ENCODE data around the gene AMBP.

Gene AMBP

DNA sequence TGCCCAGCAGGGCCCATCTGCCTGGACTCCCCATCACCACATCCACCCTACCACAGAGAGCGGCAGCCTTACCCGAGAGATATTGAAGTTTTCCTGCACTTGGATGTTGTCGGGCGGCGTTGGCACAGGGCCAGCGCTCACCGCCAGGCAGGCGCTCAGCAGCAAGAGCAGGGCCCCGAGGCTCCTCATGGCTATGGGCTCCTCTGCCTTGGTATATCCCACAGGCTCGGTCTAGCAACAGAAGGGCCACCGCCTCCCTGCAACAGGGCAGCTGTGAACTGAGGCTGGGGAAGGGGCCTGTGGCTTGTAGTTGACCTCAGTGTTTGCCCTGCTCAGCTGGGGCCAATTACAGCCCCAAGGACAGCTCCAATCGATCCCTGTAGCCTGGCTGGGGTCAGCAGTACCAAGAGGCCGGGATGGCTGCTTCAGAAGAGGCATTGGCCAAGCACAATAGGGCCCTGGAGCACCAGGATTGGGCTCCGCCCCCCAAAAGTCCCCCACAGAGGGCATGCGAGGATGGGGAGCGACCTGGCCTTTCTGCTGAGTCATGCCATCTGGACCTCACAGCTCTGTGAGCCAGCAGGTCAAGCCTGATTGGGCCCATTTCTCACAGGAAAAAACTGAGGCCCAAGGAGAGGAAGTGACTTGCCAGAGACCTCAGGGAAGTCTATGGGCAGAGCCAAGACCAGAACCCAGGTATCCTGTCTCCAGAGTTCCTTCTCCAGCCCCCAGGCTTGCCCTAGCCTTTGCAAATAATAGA, at the start of gene AMBP:
TSS of gene AMBP (minus strand) at position 280 of the 760 bp plus-strand sequence. CDS start at position 189, 91 bp downstream.
- no peak for DNase-seq (ENCODE audit: low read depth)

DNA sequence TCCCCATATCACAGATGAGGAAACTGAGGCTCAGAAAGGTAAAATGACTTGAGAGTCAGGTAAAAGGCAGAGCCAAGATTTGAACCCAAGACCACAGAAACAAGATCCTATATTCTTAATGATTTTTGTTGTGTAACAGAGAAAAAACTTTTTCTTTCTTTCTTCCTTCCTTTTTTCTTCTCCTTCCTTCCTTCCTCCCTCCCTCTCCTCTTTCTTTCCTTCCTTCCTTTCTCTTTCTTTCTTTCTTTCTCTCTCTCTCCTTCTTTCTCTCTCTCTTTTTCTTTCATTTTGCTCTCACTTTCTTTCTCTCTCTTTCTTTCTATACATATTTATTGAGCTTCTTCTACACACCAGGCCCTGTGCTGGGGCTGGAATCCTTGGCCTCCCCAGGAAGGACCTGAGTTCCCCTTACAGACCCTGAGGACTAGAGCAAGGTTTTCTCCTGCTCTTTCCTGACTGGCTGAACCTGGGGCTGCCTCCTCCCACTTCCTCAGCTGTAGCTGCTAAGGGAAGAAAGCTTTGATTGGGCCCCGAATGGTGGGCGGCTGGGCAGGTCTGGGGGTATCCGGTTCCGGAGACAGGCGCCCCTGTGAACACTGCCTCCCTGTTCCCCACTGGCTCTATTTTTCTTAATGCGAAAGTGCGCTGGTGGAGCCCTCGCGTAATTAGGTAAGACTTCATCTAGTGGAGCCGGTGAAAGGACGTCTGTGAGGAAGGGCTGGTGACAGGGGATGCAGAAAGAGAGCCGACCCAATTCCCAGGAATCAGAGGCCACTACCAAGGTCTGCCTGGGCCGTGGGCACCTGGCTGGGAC, 48.4 kb upstream of the AMBP start:
- no peak for DNase-seq (ENCODE audit: low read depth)

- DNase-seq (ENCODE audit: low read depth): no peak
Observed at GRCh38 chr9:114125476-114126013, 47.4 kb upstream of the AMBP start.

- DNase-seq (ENCODE audit: low read depth): no peak
Observed at GRCh38 chr9:114124666-114125475, 46.8 kb upstream of the AMBP start.

DNA sequence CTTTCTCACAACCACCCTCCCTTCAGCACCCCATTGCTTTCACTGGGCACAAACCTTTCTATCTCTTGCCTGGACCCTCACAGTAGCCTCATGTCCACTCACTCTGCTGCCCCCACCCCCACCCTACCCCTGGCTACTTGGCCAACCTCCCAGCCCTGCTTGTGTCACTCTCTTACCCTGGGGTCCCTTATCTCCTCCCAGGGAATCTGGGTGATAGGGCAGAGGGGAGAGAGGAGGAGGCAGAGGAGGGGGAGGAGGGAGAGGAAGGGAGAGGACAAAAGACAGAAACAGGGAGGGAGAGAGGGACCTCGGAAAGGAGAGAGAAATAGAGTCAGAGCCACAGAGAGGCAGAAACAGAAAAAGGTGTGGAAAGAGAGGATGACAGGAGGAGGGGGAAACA, 46.0 kb upstream of the AMBP start:
- DNase-seq (ENCODE audit: low read depth): no peak

- DNase-seq (ENCODE audit: low read depth): no peak
Observed at GRCh38 chr9:114123031-114123977, 45.2 kb upstream of the AMBP start.

DNA sequence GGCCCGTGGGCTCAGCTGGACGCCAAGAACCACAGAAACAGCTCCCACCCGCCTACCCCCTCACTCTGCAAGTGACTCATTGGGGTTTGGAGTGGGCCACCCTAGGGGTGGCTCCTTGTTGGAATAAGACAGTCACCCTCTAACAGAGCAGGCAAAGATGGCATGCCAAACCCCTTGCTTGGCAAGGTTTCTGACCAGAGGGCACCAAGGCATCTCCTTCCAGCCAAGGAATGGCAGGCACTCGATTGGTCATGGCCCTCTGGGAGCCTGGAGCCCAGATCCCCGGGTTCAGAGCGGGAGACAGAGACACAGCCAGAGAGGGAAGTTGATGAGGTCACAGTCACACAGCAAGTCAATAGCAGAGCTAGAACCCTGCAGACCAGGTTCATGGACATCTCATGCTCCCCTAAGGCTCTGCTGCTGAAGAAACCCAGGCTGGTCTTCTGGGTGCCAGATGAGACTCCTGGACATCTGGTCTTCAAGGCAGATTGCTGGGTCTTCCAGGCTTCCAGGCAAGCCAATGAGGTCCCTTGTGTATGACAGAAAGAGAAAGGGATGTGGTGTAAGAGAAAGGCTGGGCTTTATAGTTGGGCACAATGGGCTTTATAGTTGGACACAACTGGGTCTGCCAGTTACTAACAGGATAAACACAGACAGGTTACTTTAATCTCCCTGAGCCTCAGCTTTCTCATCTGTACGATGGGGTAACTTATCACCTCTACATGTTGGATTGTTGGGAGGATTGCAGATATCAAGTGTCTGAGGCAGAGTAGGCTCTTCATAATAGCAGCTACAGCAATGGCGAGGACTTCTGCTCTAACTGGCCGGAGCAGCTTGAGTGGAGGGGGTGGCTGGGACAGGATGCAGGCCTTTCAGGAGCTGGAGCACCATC, 44.3 kb upstream of the AMBP start:
- no peak for DNase-seq (ENCODE audit: low read depth)

- DNase-seq (ENCODE audit: low read depth): no peak
Observed at GRCh38 chr9:114121227-114122135, 43.4 kb upstream of the AMBP start.

DNA sequence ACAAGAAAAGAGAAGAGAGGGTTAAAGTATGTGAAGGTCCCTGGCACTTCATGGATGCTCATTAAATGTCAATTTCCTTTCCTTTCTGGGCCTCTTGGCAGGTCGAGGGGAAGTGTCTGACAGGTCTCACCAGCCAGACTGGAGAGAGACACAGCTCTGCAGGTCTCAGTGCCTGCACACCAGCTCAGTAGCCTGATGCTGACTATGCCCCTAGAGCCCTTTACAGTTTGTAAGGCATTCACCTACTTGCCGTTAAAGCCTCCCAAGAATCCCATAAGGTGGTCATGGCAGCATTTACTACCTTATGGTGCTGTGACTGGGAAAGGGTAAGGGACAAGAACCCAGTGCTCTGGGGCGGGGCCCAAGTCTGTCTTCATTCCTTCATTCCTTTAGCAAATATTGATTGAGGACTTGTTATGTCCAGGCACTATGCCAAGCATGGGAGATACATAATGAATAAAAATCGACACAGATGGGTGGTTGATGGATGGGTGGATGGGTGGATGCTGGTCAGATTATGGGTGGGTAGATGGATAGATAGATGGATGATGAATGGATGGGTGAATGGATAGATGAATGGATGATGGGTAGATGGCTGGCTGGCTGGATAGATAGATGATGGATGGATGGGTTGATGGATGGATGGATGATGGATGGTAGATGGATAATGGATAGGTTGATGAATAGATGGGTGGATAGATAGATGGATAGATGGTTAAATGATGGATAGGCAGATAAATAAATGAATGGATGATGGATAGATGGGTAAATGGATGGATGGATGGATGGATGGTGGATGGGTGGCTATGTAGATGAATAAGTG, 42.3 kb upstream of the AMBP start:
- DNase-seq (ENCODE audit: low read depth): no peak

- no peak for DNase-seq (ENCODE audit: low read depth)
Observed at GRCh38 chr9:114119242-114120191, 41.4 kb upstream of the AMBP start.

- DNase-seq (ENCODE audit: low read depth): no peak
Observed at GRCh38 chr9:114117996-114118830, 40.1 kb upstream of the AMBP start.

DNA sequence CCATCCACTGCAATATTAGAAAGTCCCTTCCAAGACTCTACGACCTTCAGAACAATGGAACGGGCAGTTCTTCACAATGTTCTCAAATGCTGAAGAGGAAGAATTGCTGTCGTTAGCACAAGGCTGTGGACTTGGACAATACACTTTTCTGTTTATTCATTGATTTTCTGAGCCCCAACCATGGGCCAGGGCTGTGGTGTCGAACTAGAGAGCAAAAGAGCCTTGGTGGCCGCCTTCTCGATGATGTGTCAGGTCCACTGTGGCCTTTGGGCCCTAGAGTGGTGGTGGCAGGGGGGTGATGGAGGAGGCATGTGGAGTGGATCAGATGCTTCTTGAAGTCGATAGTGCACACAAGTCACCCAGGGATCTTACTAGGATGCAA, 39.5 kb upstream of the AMBP start:
- DNase-seq (ENCODE audit: low read depth): no peak

GRCh38 chr9:114116126-114116747, 38.1 kb upstream of the AMBP start:
- DNase-seq (ENCODE audit: low read depth): no peak

DNA sequence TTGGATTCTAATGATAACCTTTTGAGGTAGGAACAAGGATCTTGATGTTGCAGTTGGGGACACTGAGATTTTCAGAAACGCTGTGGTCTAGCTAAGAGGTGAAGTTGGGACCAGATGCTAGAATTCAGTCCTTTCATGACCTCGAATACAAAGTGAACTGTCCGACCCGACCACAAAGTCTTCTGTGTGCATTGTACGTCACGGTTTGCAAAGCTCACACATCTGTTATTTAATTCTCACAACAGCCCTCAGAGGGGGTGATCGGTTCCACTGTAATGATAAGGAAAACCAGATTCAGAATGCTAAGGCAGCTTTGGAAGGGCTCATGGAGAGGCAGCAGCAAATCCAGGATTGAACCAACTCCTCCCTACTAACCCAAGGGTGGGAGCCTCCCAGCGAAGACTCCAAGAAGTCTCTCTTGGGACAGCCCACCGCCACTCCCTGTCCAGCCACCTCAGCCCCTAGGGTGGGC, 37.6 kb upstream of the AMBP start:
- DNase-seq (ENCODE audit: low read depth): no peak

- peak; percentile 54 for DNase-seq (ENCODE audit: low read depth)
Observed at GRCh38 chr9:114114364-114114763, 36.3 kb upstream of the AMBP start.
